H4 (cell line): ENCODE measurements around the gene MX2. TPM values are rescaled to one million over a fixed set of nuclear protein-coding genes. Genes with fewer than 3 reads are reported as not detected.
"Not testable (repeated sequence)": the region's sequence is repeated elsewhere in the genome, so short reads cannot be mapped to it uniquely, and the experiment has no call there.

ENCODE experiments used
- DNase-seq: peaks from one replicate; pipeline ENCODE4 v3.0.0-alpha.2; 2015; ENCODE audit warnings: low spot score
- total RNA-seq: library from RNA; depleted of rRNA; stranded (reverse); fragments of >200 nt; shearing (Covaris generic); gene quantifications from 2 replicates; pipeline ENCODE4 v1.2.3, GENCODE V29; 2014; rRNA removed

MX2 gene
- total RNA-seq, result 36.7 and 38.6 TPM in 2 replicates

GRCh38 chr21:41361786-41362604 lies at the start of gene MX2:
Gene MX2, plus strand, starts transcription at chr21:41362027. Its CDS starts 14,880 bp downstream, at chr21:41376907.
- peak; percentile 93 for DNase-seq

GRCh38 chr21:41313285-41314164 lies 48.3 kb upstream of the MX2 start:
- DNase-seq, result not testable (repeated sequence)

GRCh38 chr21:41315726-41316125 lies 46.1 kb upstream of the MX2 start:
- DNase-seq, result no peak

- DNase-seq, result no peak
Observed at GRCh38 chr21:41316200-41317062, 45.4 kb upstream of the MX2 start, which contains the start of gene FAM3B. Gene FAM3B, plus strand, starts transcription at chr21:41316801. Its CDS starts 79 bp downstream, at chr21:41316880.

- DNase-seq, result no peak
Observed at GRCh38 chr21:41317063-41317392, 44.8 kb upstream of the MX2 start.

- DNase-seq, result no peak
Observed at GRCh38 chr21:41317458-41317857, 44.4 kb upstream of the MX2 start.

GRCh38 chr21:41318218-41318617 lies 43.6 kb upstream of the MX2 start:
- no peak for DNase-seq

GRCh38 chr21:41319273-41319672 lies 42.6 kb upstream of the MX2 start:
- no peak for DNase-seq

- DNase-seq, result no peak
Observed at GRCh38 chr21:41321211-41321907, 40.5 kb upstream of the MX2 start.

GRCh38 chr21:41321908-41322495 lies 39.8 kb upstream of the MX2 start:
- DNase-seq, result no peak

GRCh38 chr21:41322496-41323382 lies 39.1 kb upstream of the MX2 start:
- no peak for DNase-seq

GRCh38 chr21:41325138-41325912 lies 36.5 kb upstream of the MX2 start:
- no peak for DNase-seq

GRCh38 chr21:41326414-41327080 lies 35.3 kb upstream of the MX2 start:
- DNase-seq, result no peak

- no peak for DNase-seq
Observed at GRCh38 chr21:41327753-41328152, 34.1 kb upstream of the MX2 start.

- DNase-seq, result peak; percentile 81
Observed at GRCh38 chr21:41328660-41329607, 32.9 kb upstream of the MX2 start.

- DNase-seq, result no peak
Observed at GRCh38 chr21:41333752-41334151, 28.1 kb upstream of the MX2 start.

GRCh38 chr21:41337515-41337914 lies 24.3 kb upstream of the MX2 start:
- no peak for DNase-seq
